Coronary artery (tissue), 2 donors: ENCODE data around the gene DMRTB1.

ENCODE experiments used
- DNase-seq: peaks from one replicate; pipeline ENCODE4 v3.0.0-alpha.2; 2017; ENCODE audit warnings: low spot score
- H3K27ac ChIP-seq, 2 donors: fragments of 200-600 bp; sonication (generic); one replicate each; pipeline ENCODE4 v1.5.1; 2016 to 2019
- H3K4me3 ChIP-seq: fragments of 200-600 bp; sonication (generic); 2 replicates; pipeline ENCODE4 v1.5.1; 2016; ENCODE audit warnings: mild to moderate bottlenecking, moderate library complexity
- TF ChIP-seq, protein P1 (sequence below): fragments of 200-600 bp; sonication (generic); IDR thresholded peaks from one replicate; pipeline ENCODE4 v1.5.1; 2019; ENCODE audit warnings: antibody characterized with exemption

DMRTB1 gene

DNA sequence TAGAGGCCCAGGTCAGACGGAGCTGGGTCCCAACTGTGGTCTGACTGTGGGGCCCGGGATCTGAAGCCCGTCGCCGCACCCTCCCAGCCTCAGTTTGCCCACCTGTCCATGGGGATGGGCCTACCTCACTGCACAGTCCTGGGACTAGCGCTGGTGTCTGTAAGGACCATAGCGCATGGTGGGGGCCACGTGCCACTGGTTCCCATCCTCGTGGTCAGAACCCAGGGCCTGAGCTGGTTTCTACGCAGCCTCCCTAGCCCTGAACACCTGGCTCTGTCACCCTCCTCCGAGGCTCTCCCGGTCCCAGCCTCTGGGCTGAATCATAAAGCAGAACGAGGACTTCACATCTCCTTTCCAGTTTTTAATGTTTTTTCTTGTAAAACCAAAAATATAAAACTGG lies 46.7 kb downstream of the DMRTB1 start:
- TF ChIP-seq, protein P1, sequence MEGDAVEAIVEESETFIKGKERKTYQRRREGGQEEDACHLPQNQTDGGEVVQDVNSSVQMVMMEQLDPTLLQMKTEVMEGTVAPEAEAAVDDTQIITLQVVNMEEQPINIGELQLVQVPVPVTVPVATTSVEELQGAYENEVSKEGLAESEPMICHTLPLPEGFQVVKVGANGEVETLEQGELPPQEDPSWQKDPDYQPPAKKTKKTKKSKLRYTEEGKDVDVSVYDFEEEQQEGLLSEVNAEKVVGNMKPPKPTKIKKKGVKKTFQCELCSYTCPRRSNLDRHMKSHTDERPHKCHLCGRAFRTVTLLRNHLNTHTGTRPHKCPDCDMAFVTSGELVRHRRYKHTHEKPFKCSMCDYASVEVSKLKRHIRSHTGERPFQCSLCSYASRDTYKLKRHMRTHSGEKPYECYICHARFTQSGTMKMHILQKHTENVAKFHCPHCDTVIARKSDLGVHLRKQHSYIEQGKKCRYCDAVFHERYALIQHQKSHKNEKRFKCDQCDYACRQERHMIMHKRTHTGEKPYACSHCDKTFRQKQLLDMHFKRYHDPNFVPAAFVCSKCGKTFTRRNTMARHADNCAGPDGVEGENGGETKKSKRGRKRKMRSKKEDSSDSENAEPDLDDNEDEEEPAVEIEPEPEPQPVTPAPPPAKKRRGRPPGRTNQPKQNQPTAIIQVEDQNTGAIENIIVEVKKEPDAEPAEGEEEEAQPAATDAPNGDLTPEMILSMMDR = no peak
- no peak overlapping the region for H3K4me3 ChIP-seq
- no peak for DNase-seq
- no peak overlapping the region for H3K27ac ChIP-seq

DNA sequence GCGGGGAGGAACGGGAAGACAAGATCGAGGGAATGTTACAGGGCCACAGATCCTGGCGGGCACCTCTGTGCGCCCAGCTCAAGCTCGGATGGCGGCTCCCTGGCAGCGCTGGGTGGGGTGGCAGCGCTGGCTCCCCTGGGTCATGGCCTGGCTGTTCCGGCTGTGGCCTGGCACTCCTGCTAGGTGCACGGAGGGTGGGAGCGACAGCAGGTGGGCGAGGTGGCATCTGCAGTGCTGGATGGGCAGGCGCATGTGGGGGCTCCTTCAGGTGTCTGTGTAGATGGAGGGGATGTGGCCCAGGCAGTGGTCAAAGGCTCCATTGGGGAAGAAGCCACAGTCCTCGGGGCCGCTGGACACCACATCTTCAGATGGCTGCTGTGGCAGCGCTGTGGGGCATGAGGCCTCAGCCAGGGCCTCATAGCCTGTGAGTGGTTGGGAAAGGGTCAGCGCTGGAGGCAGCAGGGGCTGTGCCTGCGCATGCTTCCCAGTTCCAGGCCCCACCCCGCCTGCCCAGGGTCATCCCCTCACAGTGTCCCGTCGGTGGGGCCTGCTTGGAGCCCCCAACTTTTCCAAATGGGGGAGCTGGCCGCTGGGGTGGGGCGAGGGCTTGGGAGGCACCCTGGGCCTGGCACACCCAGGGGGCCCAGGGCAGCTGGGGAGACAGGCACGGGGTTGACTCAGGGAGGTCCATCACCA lies 47.3 kb downstream of the DMRTB1 start:
- TF ChIP-seq, protein P1 = no peak
- DNase-seq = no peak
- Histone ChIP-seq H3K27ac (no peak overlapping the region), H3K4me3 (no peak overlapping the region)

DNA sequence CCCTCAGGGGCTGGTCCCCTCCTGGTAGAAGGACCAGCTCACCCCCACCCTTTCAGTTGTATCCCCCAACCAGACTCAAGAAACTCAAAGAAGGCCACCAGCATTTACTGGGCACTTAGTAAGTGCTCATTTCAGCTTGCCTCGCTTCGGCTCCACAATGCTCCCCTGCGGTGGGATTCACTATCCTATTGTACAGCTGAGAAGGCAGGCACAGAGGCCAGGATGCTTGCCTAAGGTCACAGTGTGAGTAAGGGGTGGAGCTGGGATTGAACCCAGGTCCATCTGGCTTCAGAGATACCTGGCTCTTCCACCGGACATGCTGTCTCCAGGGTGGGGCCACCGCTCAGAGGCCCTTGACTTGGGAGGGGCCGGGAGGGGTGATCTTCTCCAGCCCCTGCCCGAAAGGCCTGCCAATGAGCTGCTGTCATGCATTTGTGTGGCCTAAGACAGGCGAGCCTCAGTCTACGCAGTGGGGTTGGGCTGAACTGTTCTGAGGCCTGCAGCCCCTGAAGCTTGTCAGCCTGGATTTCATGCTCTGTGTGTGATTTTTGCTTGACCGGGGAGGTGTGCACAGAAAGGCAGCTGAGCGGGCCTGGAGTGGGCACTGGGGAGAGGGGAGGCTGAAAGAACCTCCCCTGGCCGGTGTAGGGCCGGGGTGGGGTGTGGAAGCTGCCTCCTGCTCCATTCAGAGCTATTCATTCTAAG lies 48.1 kb downstream of the DMRTB1 start:
- H3K4me3 ChIP-seq = no peak overlapping the region
- DNase-seq = no peak
- TF ChIP-seq, protein P1 = no peak
- no peak overlapping the region for H3K27ac ChIP-seq

DNA sequence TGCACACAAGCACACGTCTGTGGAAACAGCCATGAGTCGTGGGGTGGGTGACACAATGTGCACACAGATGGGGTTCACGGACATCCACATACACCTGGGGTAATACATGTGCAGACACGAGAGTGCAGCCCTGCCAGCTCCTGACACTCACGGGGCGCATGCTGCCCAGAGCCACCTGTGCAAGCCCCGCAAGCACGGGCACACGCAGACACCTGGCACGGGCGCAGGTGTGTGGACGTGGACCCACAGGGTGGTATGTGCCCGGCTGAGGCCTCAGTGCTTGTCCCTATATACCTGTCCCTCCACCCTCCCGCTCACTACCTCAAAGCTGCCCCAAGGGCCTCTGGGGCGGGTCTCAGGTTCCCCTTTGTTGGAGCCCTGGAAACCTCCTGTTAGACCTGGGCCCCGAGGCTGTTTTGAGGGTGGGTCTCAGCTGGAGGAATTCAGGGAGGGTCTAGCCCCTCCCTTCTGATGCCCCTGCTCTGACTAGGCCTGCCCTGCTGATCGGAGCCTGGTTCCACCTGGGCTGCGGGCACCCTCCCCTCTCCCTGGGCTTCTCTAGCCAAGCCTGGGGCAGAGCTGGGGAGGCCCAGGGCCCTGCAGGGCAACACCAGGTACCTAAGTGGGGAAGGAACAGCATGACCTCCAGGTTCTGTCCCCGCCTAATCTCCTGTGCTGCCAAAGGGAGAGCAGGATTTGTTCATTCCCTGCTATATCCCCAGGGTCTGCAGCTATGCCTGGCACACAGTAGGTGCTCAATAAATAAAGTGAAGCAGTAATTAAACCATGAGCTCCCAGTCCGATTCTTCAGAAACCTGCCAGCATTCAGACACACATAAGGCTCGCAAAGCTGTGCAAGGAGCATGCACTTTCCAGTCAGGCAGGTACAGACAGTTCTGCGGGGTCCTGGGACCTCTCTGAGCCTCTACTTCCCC lies 49.1 kb downstream of the DMRTB1 start:
- Histone ChIP-seq H3K4me3 (no peak overlapping the region), H3K27ac (no peak overlapping the region)
- TF ChIP-seq, protein P1 = no peak
- no peak for DNase-seq

DNA sequence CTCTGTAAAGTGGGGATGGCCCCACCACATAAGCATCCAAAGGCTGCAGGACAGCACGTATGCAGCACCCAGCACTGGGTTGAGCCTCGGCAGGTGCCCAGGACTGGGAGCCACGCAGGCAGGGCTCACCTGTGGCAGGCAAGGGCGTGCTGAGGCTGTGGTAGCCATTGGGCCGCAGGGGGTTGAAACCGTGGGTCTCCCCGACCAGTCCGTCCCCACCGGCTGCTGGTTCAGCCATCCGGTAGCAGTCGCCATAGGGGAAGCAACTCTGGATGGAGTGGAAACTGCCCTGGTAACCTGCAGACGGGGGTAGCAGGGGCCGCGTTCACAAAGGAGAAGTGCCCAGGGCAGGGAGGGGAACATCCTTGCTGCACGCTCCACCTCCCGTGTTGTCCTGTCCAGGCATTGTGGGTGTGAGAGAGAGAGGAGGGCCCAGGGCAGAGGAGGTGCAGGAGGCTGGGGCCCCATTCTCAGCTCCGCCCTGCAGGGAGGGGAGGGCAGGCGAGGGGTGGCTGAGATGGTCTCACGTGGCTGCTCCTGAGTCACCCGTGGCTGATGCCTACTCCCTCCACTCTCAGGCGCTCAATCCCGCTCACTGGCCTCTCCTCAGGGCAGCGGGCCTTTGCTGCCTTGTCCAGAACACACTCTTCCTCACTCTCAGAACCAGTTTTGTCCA lies 49.9 kb downstream of the DMRTB1 start:
- no peak overlapping the region for H3K27ac ChIP-seq
- no peak for DNase-seq
- TF ChIP-seq, protein P1 = no peak
- no peak overlapping the region for H3K4me3 ChIP-seq

DNA sequence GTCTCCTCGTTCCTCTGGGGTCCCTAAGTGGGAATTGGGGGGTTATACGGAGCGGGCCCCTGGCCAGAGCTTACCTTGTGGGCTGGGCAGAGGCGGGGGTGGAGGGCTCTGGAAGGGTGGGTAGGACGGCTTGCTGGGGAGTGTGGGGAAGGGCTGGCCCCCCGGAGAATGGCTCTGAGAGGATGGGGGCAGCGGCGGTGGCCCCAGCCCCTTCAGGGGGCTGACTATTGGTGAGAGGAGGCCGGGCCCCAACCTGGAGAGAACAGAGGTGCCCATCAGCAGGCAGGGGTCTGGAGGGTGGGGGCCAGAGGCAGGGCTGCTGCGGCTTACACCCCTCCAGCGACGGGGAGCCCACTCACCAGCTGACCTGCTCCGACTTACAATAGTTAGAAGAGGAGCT lies 50.6 kb downstream of the DMRTB1 start:
- TF ChIP-seq, protein P1 = no peak
- DNase-seq = no peak
- no peak overlapping the region for H3K4me3 ChIP-seq
- H3K27ac ChIP-seq = no peak overlapping the region
